Epithelial cell of proximal tubule (primary cell): ENCODE data around the gene ITGB2. TPM values are rescaled to one million over a fixed set of nuclear protein-coding genes. Genes with fewer than 3 reads are reported as not detected.
"Not testable (repeated sequence)": the region's sequence is repeated elsewhere in the genome, so short reads cannot be mapped to it uniquely, and the experiment has no call there.

Experiments
- DNase-seq: peaks from one replicate; pipeline ENCODE4 v3.0.0-alpha.2; 2011; ENCODE audit warnings: low read depth
- H3K4me3 ChIP-seq: 2 replicates; pipeline ENCODE4 v1.5.1; 2011; ENCODE audit warnings: low read depth, mild to moderate bottlenecking, low read length
- CTCF ChIP-seq: conservative IDR thresholded peaks from 2 replicates; pipeline ENCODE4 v1.5.1; 2012; ENCODE audit warnings: low read depth, mild to moderate bottlenecking, low read length
- total RNA-seq: library from RNA; depleted of rRNA; stranded (reverse); fragments of >200 nt; gene quantifications from 2 replicates; pipeline ENCODE4 v1.2.3, GENCODE V29; 2015

The ITGB2 gene
- total RNA-seq, 1 donor from 2014 or later: 3.0 TPM

GRCh38 chr21:44881198-44881872, 39.4 kb downstream of the ITGB2 start:
- no peak for TF ChIP-seq CTCF
- H3K4me3 ChIP-seq: no peak overlapping the region
- no peak for DNase-seq

- DNase-seq: no peak
- TF ChIP-seq CTCF: no peak
- H3K4me3 ChIP-seq: no peak overlapping the region
Observed at GRCh38 chr21:44880405-44881197, 40.1 kb downstream of the ITGB2 start.

DNA sequence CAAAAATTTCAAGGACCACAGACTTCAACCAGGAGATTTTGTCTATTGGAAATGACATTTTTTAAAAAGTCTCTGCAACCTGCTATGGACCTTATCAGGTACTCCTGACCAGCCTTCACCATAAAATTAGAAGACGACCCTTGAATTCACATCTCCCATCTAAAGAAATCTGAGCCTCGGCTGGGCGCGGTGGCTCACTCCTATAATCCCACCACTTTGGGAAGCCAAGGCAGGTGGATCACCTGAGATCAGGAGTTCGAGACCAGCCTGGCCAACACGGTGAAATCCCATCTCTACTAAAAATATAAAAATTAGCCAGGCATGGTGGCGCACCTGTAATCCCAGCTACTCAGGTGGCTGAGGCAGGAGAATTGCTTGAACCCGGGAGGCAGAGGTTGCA, 41.5 kb downstream of the ITGB2 start:
- not testable (repeated sequence) for H3K4me3 ChIP-seq, DNase-seq

DNA sequence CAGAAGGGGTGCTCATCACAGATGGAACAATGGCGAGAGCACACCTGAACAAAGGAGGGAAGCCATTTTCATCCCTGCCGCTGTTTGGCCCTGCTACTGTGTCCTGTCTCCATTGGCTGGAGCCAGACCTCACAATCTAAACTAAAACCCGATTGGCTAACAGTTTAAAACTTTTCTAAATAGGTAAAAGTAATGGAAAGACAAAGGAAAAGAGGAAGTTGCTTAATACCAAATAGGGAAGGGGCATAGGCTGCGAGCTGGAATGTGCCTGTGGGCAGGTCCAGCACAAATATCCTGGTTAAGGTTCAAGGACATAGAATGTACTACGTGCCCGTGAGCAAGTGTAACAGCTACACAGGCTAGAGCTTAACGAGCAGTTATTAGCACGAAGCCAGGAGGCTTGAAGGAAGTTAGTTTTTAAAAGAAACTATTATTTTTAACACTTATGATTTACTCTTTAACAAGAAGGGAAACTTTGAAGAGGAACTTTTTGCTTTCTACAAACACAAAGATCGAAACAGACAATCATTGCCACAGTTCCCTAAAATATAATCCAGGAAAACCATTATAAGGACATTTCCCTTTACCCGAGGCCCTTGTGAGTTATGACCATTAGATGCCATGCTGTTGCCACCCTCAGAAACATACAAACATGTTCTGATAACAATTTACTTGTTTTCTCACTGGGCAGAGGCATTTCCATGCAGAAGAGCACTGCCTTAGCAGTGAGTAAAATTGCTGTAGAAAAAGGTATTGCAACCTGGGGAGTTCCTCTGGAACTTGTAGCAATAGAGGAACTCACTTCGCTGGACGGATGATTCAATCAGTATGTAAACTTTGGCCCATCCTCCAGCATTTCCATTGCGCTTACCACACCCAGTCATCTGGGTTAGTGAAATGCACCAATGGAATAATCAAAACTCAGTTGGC, 42.4 kb downstream of the ITGB2 start:
- no peak for DNase-seq
- no peak overlapping the region for H3K4me3 ChIP-seq
- no peak for TF ChIP-seq CTCF

- no peak for DNase-seq
- TF ChIP-seq CTCF: no peak
- no peak overlapping the region for H3K4me3 ChIP-seq
Observed at GRCh38 chr21:44876849-44877575, 43.7 kb downstream of the ITGB2 start.

- no peak for DNase-seq
- TF ChIP-seq CTCF: peak; percentile 34
- peak overlapping the region; percentile 94 for H3K4me3 ChIP-seq
Observed at GRCh38 chr21:44875316-44875700, 45.4 kb downstream of the ITGB2 start.
